ENCODE results near the gene MRPS31.

- no peak for TF ChIP-seq CTCF (IDR thresholded peaks at IDR 0.05; ENCODE audit: extremely low read depth in 1 of 2, insufficient read depth in 1 of 2, low read depth in 1 of 2, low read length in 2 of 2)
- no peak for TF ChIP-seq EZH2 (IDR thresholded peaks at IDR 0.05; ENCODE audit: borderline replicate concordance, low read depth, low read length, severe bottlenecking)
- TF ChIP-seq POLR2A (IDR thresholded peaks at IDR 0.05; ENCODE audit: low read depth, low read length): no peak
These were observed 28.5 kb upstream of the MRPS31 start for GRCh38 chr13:40799508-40799907.

Measured in endothelial cell of umbilical vein (primary cell).